Measurements from ENCODE around the gene GTF2H3.

The GTF2H3 gene

GRCh38 chr12:123645878-123646277 lies 12.2 kb downstream of the GTF2H3 start:
- no peak for DNase-seq

GRCh38 chr12:123648401-123648800 lies 14.8 kb downstream of the GTF2H3 start:
- DNase-seq = no peak

- no peak for DNase-seq
These were observed 20.6 kb downstream of the GTF2H3 start for GRCh38 chr12:123654129-123654701.

- DNase-seq = no peak
These were observed 21.8 kb downstream of the GTF2H3 start for GRCh38 chr12:123655420-123655819.

- DNase-seq = no peak
These were observed 22.8 kb downstream of the GTF2H3 start for GRCh38 chr12:123656392-123656791.

GRCh38 chr12:123657211-123657610 lies 23.6 kb downstream of the GTF2H3 start:
- DNase-seq = no peak

GRCh38 chr12:123659996-123660727 lies 26.5 kb downstream of the GTF2H3 start:
- DNase-seq = no peak

GRCh38 chr12:123667771-123668170 lies 34.1 kb downstream of the GTF2H3 start:
- no peak for DNase-seq

- DNase-seq = peak; percentile 97
These were observed 37.5 kb downstream of the GTF2H3 start, which contains the start of gene TCTN2 for GRCh38 chr12:123670882-123671728. TCTN2 (plus strand) TSS chr12:123671113; CDS start chr12:123671241, 128 bp downstream.

GRCh38 chr12:123671876-123672275 lies 38.2 kb downstream of the GTF2H3 start:
- no peak for DNase-seq

GRCh38 chr12:123675436-123675835 lies 41.8 kb downstream of the GTF2H3 start:
- DNase-seq = no peak

- no peak for DNase-seq
These were observed 43.1 kb downstream of the GTF2H3 start for GRCh38 chr12:123676616-123677320.

- DNase-seq = no peak
These were observed 45.4 kb downstream of the GTF2H3 start for GRCh38 chr12:123678981-123679380.

GRCh38 chr12:123681605-123682004 lies 48.0 kb downstream of the GTF2H3 start:
- DNase-seq = no peak

GRCh38 chr12:123683964-123684363 lies 50.3 kb downstream of the GTF2H3 start:
- no peak for DNase-seq

GRCh38 chr12:123686636-123687190 lies 53.1 kb downstream of the GTF2H3 start:
- DNase-seq = no peak

- DNase-seq = no peak
These were observed 56.7 kb downstream of the GTF2H3 start for GRCh38 chr12:123690191-123690840.

GRCh38 chr12:123696207-123696606 lies 62.6 kb downstream of the GTF2H3 start:
- DNase-seq = no peak

GRCh38 chr12:123696646-123697045 lies 63.0 kb downstream of the GTF2H3 start:
- DNase-seq = no peak

GRCh38 chr12:123705935-123706334 lies 72.3 kb downstream of the GTF2H3 start:
- DNase-seq = no peak

- DNase-seq = no peak
These were observed 73.8 kb downstream of the GTF2H3 start for GRCh38 chr12:123707466-123707865.
